IMR-90 (cell line): ENCODE measurements around the gene GRAMD4. TPM values are rescaled to one million over a fixed set of nuclear protein-coding genes. Genes with fewer than 3 reads are reported as not detected.

Source experiments
- CHD1 ChIP-seq: IDR thresholded peaks from 2 replicates; pipeline ENCODE4 v1.6.1; 2012; ENCODE audit warnings: low read depth, low read length, improper control_type of control experiment
- RCOR1 ChIP-seq: IDR thresholded peaks from 2 replicates; pipeline ENCODE4 v1.6.1; 2012; ENCODE audit warnings: mild to moderate bottlenecking, low read length, improper control_type of control experiment; ENCODE audit not compliant: insufficient replicate concordance
- USF2 ChIP-seq: fragments of 150-350 bp; IDR thresholded peaks from 2 replicates; pipeline ENCODE4 v1.6.1; 2017; ENCODE audit warnings: mild to moderate bottlenecking, antibody characterized with exemption, low read length, low read depth
- polyA plus RNA-seq, 3 experiments: library from polyadenylated mRNA; depleted of rRNA; stranded (reverse); fragments of >200 nt; gene quantifications; 2 replicates each; pipeline ENCODE4 v1.2.3, GENCODE V29; 2012; ENCODE audit warnings: low replicate concordance in 1 of 3
- total RNA-seq: library from RNA; depleted of rRNA; stranded (reverse); fragments of >200 nt; gene quantifications from 2 replicates; pipeline ENCODE4 v1.2.3, GENCODE V29; 2012

GRAMD4 gene
- total and polyA plus RNA-seq, 2 of the 4 experiments (the other 2 are of a cell fraction), result 2.7 to 5.8 TPM

GRCh38 chr22:46694416-46695170 lies 74.4 kb downstream of the GRAMD4 start (continued):
- TF ChIP-seq USF2 (no peak), CHD1 (no peak), RCOR1 (no peak)
